ENCODE data around the gene HOXC10.
A peak's percentile ranks its signal among the peaks of the same experiment; 100 is the strongest.

HOXC10 gene

GRCh38 chr12:53950789-53951576 lies 34.0 kb upstream of the HOXC10 start:
- no peak for DNase-seq (ENCODE audit: low read depth, low spot score)

- no peak for DNase-seq (ENCODE audit: low read depth, low spot score)
Observed at GRCh38 chr12:53951577-53952334, 33.2 kb upstream of the HOXC10 start.

- DNase-seq (ENCODE audit: low read depth, low spot score): no peak
Observed at GRCh38 chr12:53952335-53952694, 32.6 kb upstream of the HOXC10 start.

GRCh38 chr12:53952871-53953734 lies 31.8 kb upstream of the HOXC10 start:
- DNase-seq (ENCODE audit: low read depth, low spot score): peak; percentile 86

DNA sequence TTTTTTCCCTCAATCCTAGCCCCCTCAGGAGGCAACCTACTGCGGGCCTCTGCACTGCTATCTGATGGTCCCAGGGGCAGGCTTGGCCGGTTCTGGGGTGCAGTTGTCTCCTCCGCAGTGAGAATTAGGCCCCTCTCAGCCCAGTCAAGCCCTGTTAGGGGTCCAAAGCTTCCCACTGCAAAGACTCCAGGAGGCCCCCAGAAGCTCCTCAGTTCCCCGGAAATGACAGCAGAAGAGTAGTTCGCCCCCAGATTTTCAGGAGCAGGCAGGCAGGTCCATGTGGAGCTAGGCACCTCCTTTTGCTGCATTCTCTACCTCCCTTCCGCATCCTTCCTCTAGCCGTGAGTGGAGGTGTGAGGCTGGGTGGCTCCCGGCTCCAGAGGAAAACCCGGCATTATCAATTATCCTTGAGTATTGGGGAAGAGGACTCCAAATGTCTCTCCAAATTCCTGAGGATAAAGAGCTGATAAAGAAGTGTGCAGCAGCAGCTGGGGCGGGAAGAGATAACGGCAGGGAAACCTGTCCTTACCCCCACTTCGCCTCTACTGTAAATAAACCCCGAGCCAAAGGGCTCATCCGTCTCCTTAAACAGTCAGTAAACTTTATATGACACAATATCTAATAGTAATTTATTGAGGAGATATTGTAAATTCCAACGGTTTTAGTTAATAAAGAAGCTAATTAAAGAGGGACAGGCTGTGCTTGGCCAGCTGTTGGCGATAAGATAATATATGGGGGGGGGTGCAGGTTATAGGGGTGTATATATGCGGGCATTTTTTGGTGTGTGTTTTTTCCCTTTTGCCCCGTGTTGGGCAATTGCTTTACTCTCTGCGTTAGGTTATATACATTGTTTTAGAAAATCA lies 30.9 kb upstream of the HOXC10 start:
- no peak for DNase-seq (ENCODE audit: low read depth, low spot score)

DNA sequence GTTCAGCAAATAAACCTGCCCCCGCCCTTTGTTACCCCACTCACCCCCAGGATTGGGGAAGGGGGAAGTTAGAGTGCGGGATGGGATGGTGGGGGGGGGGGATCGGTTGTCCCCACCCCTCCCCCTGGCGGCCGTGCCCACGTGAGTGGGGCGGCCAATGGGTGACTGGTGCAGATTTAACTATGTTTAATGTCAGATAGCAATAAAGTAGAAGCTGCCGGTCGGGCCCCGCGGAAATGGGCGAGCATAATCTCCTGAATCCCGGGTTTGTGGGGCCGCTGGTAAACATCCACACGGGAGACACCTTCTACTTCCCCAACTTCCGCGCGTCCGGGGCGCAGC lies 30.3 kb upstream of the HOXC10 start, which contains the start of gene HOXC12:
HOXC12 (plus strand) TSS at position 210 of the 342 bp plus-strand sequence; CDS start at position 237, 27 bp downstream.
- no peak for DNase-seq (ENCODE audit: low read depth, low spot score)

GRCh38 chr12:53955036-53955775 lies 29.7 kb upstream of the HOXC10 start:
- no peak for DNase-seq (ENCODE audit: low read depth, low spot score)

DNA sequence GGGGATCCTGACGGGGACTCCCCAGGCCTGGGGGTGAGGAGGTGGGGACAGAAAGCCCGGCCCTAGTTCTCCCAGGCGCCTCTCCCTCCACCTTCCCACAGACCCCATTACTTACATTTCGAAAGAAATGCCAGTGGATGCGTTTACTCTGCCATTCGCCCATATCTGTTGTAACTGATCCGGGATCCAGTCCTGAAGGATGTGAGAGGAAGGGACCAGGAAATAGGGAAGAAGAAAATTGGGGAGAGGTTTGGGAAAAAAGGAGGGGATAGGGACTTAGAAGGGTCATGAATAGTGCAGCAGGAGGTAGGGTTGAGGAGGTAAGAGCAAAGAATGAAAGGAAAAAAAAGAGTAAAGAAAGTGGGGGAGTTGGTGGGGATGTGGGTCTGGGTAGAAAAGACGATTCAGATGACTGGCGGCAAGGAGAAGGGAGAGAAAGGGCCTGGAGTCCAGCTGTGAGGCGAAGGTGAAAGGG lies 29.1 kb upstream of the HOXC10 start:
- DNase-seq (ENCODE audit: low read depth, low spot score): no peak

DNA sequence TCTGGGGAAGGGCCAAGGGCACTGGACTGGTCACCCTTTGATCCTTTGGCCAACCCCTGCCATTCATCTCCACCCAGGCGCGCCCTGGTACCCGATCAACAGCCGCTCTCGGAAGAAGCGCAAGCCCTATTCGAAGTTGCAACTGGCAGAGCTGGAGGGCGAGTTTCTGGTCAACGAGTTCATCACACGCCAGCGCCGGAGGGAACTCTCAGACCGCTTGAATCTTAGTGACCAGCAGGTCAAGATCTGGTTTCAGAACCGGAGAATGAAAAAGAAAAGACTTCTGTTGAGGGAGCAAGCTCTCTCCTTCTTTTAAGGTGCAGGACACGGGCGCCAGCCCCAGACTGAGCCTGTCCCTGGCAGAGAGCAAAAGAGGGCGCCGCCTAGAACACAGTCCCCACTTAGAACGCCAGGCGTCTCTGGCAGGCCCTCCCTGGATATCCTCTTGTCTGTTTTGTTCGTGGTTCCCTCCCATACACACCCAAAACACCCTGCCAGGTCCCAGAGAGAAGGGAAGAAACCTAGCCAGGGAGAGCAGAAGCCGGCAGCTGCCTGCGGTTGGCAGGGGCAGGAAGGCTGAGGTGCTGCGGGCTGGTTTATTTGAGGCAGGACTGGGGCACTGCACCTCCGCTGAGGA lies 28.6 kb upstream of the HOXC10 start:
- no peak for DNase-seq (ENCODE audit: low read depth, low spot score)

GRCh38 chr12:53956914-53957536 lies 27.9 kb upstream of the HOXC10 start:
- no peak for DNase-seq (ENCODE audit: low read depth, low spot score)

DNA sequence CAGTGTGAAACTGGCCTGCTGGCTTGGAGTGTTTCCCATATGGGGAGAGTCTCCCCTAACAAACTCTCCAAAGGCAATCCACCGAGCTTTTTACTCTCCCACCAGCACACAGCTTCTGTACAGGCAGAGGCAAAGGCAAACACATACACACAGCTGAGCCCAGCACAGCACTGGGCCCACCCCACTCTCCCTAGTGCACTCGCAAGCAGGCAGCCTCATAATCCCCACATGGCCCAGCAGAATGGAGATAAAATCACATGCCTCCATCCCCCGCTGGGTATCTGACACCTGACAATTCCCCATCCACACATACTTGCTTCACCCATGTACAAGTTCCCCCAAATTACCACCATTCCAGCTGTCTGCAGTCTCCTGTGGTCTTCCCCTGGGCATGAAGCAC lies 26.8 kb upstream of the HOXC10 start:
- DNase-seq (ENCODE audit: low read depth, low spot score): no peak

GRCh38 chr12:53959314-53959713 lies 25.6 kb upstream of the HOXC10 start:
- DNase-seq (ENCODE audit: low read depth, low spot score): no peak

- DNase-seq (ENCODE audit: low read depth, low spot score): no peak
Observed at GRCh38 chr12:53960187-53961024, 24.5 kb upstream of the HOXC10 start.

- DNase-seq (ENCODE audit: low read depth, low spot score): peak; percentile 65
Observed at GRCh38 chr12:53961025-53961761, 23.8 kb upstream of the HOXC10 start.

DNA sequence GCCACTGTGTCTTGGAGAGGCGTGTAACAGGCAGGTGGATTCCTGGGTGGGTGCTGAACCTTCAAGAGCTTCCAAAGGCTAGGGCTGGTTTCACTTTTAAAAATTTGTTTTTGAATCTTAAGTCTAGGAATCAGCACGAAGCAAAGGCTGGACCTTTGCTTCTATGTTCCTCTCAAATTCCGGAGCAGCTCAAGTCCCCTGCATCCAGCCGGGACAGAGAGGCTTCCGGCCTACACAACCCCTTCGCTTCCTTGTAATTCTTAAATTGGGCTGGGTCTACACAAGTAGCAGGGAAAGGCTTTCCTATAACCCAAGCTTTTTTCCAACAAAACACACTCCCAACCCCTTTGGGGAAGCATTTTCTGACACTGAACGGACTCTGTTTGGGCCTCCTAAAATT lies 21.9 kb upstream of the HOXC10 start:
- peak; percentile 1 for DNase-seq (ENCODE audit: low read depth, low spot score)

- DNase-seq (ENCODE audit: low read depth, low spot score): no peak
Observed at GRCh38 chr12:53963434-53964314, 21.3 kb upstream of the HOXC10 start.

DNA sequence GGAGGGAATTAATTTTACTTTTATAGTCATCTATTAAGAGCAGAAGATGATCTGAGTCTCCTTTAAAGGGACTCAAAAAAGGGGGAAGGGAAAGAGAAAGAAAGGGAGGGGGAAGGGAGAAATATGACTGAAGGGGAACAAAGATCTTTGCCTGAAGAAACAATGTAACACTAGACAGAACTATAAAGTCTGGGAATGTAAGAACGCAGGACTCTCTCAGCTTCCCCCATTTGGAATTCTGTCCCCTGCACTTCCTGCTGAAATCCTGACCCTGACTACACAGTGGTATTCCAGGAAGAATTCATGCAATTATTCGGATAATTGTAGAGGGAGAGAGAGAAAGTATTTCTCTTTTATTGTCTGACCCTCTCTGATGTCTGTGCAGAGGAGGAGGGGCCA lies 20.6 kb upstream of the HOXC10 start:
- peak; percentile 0 for DNase-seq (ENCODE audit: low read depth, low spot score)
